Heart right ventricle (tissue), 16 donors: Measurements from ENCODE around the gene KRT83. TPM values are rescaled to one million over a fixed set of nuclear protein-coding genes. Genes with fewer than 3 reads are reported as not detected.

ENCODE experiments used
- ATAC-seq, 8 donors: fragments of 200-7000 bp; cut with Tn5 transposase; one replicate each; pipeline ENCODE4 v1.9.1; 2020; ENCODE audit warnings: mild to moderate bottlenecking in 8 of 8, moderate library complexity in 8 of 8, moderate number of reproducible peaks in 1 of 8
- DNase-seq, 2 donors: peaks; one replicate each; pipeline ENCODE4 v3.0.0-alpha.2; 2020
- H3K27ac ChIP-seq, 10 donors: fragments of 200-600 bp; sonication (generic) in 2 of 10; one replicate each; pipeline versions ENCODE4 v1.5.0 to v1.8.0; 2020 to 2022; ENCODE audit warnings: mild to moderate bottlenecking in 3 of 10
- H3K27me3 ChIP-seq, 7 donors: fragments of 200-600 bp; one replicate each; pipeline ENCODE4 v1.8.0; 2021 to 2022; ENCODE audit warnings: mild to moderate bottlenecking in 2 of 7
- H3K36me3 ChIP-seq, 9 donors: fragments of 200-600 bp; sonication (generic) in 1 of 9; one replicate each; pipeline versions ENCODE4 v1.5.0 to v1.8.0; 2020 to 2022; ENCODE audit warnings: mild to moderate bottlenecking in 2 of 9
- H3K4me1 ChIP-seq, 9 donors: fragments of 200-600 bp; sonication (generic) in 1 of 9; one replicate each; pipeline versions ENCODE4 v1.5.0 to v1.8.0; 2020 to 2022; ENCODE audit warnings: mild to moderate bottlenecking in 4 of 9
- H3K4me3 ChIP-seq, 10 donors: fragments of 200-600 bp; sonication (generic) in 2 of 10; one replicate each; pipeline versions ENCODE4 v1.5.0 to v1.8.0; 2020 to 2022; ENCODE audit warnings: mild to moderate bottlenecking in 7 of 10, moderate library complexity in 2 of 10
- H3K9me3 ChIP-seq, 11 donors: fragments of 200-600 bp in 10 of 11; sonication (generic) in 2 of 11; one replicate each; pipeline versions ENCODE4 v1.5.0 to v1.8.0; 2013 to 2022; ENCODE audit warnings: mild to moderate bottlenecking in 2 of 11, control low read depth in 1 of 11, moderate library complexity in 1 of 11
- WGBS, 2 donors: extraction: QIAGEN DNeasy Blood & Tissue Kit; methylation state at CpG; one replicate each; pipeline ENCODE4 v1.1.7; 2013; ENCODE audit warnings: inconsistent platforms in 1 of 2; 5-methylcytosine and 5-hydroxymethylcytosine counted together
- intact Hi-C, 10 donors: fragments of 100-400 bp; cut with DNase I; formaldehyde crosslinking; loops; one replicate each; pipeline versions ENCODE4 v1.11.1 to v1.14.2; 2022
- polyA plus RNA-seq, 2 donors: library from polyadenylated mRNA; stranded (reverse); fragments of 200-250 nt; gene quantifications; one replicate each; pipeline ENCODE4 v1.2.3, GENCODE V29; 2013
- total RNA-seq, 10 donors: library from RNA; stranded (reverse); fragmentation: NEBNext Ultra II Directional in 3 of 10; extraction: Animal tissue kit (Norgen Biotek cat#: 25700) in 3 of 10; gene quantifications; one replicate each; pipeline versions ENCODE4 v1.2.1 to v1.2.4, GENCODE V29; 2021 to 2023
- TF ChIP-seq, protein P1 (sequence below), 9 donors: fragments of 200-600 bp; sonication (generic) in 2 of 9; IDR thresholded peaks; one replicate each; pipeline versions ENCODE4 v1.5.0 to v1.8.0; 2021 to 2022; ENCODE audit warnings: antibody characterized with exemption in 9 of 9, mild to moderate bottlenecking in 5 of 9, moderate library complexity in 1 of 9
- donor health status: Arrhythmogenic right ventricular cardiomyopathy.
- donor health status: ischemic (EF 13 %, LVEDD 7.1; RV severe dilation, severe dysfunction).
- donor health status: healthy with polysubstance abuse.
- donor health status: DM: no; HTN: yes; CAD: no.
- donor health status: DM: no; HTN: no; CAD: no.
- donor health status: ischemic (EF 25% LVEDD 6.9; RV normal size, moderate dysfunction).
- donor health status: ischemic (EF 25% LVEDD 5.7; RV mildly dilated, moderate dysfunction).
- donor health status: healthy.
- donor health status: DM: yes; HTN: yes; CAD: no.
- donor health status: Ischemic cardiomyopathy.
- donor health status: ischemic (EF 35%, LVEDD 5.7; RV mildly dilated, moderate dysfunction).
- donor health status: nonischemic (EF 11% LVEDD 7.7; RV severe dilation, severe dysfunction).
- donor health status: DM: yes; HTN: yes; CAD: no.
- donor health status: PGD.
- donor health status: ischemic (EF 29% LVEDD 5.4; RV normal size, mild dysfunction).
- donor health status: nonischemic (EF 23%, LVEDD 6.1; RV moderate dilation, normal function).

Gene KRT83
- total and polyA plus RNA-seq, 12 donors, result not detected

GRCh38 chr12:52356031-52356761 lies 35.0 kb upstream of the KRT83 start:
- peaks cover 0 to 51% (median 34%) of the 10 kb centered on the region in 7 donors for H3K27me3 ChIP-seq
- H3K36me3 ChIP-seq, result no peaks in the 10 kb centered on the region
- peaks cover 0 to 6% (median 0%) of the 10 kb centered on the region in 9 donors for H3K4me1 ChIP-seq
- TF ChIP-seq, protein P1, sequence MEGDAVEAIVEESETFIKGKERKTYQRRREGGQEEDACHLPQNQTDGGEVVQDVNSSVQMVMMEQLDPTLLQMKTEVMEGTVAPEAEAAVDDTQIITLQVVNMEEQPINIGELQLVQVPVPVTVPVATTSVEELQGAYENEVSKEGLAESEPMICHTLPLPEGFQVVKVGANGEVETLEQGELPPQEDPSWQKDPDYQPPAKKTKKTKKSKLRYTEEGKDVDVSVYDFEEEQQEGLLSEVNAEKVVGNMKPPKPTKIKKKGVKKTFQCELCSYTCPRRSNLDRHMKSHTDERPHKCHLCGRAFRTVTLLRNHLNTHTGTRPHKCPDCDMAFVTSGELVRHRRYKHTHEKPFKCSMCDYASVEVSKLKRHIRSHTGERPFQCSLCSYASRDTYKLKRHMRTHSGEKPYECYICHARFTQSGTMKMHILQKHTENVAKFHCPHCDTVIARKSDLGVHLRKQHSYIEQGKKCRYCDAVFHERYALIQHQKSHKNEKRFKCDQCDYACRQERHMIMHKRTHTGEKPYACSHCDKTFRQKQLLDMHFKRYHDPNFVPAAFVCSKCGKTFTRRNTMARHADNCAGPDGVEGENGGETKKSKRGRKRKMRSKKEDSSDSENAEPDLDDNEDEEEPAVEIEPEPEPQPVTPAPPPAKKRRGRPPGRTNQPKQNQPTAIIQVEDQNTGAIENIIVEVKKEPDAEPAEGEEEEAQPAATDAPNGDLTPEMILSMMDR (IDR thresholded peaks at IDR 0.05), result no peak
- no peaks in the 10 kb centered on the region for H3K9me3 ChIP-seq
- DNase-seq (no peak), ATAC-seq (no peak)
- no peak overlapping the region for H3K27ac ChIP-seq
- no peak overlapping the region for H3K4me3 ChIP-seq
- intact Hi-C loops, result no loop called here
- WGBS, 2 donors, result 88 to 93% methylated on average over 55 to 56 of the region's 56 CpGs

DNA sequence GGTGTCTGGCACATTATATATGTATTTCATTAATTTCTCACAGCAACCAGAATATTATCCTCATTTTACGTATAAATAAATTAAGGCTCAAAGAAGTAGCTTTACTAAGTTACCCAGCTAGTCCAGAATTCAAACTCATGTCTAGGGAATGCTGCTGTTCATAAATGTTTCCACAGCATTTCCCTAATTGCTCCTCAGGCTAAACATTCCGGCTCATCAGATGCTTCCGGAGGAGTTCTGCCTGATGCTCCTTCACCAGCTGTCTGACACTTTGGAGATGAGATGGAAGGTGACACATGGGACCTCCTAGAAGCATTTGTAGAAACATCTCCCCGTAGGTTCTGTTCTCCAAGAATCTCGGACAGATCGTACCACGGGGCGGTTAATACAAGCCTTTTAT lies 34.0 kb upstream of the KRT83 start:
- peaks cover 0 to 6% (median 0%) of the 10 kb centered on the region in 9 donors for H3K4me1 ChIP-seq
- no peaks in the 10 kb centered on the region for H3K36me3 ChIP-seq
- TF ChIP-seq, protein P1 (IDR thresholded peaks at IDR 0.05), result no peak
- no peak overlapping the region for H3K27ac ChIP-seq
- no peaks in the 10 kb centered on the region for H3K9me3 ChIP-seq
- intact Hi-C loops, result no loop called here
- no peak for DNase-seq
- 91 to 93% methylated on average over 8 of the region's 8 CpGs for WGBS, 2 donors
- H3K4me3 ChIP-seq, result no peak overlapping the region
- ATAC-seq, result no peak
- peaks cover 0 to 51% (median 36%) of the 10 kb centered on the region in 7 donors for H3K27me3 ChIP-seq

- intact Hi-C loops, result loop anchor here in 1 of 10 donors (1.0 kb wide), 1 partner anchor 29 kb away; no protein-coding TSS in a partner anchor
- DNase-seq, result no peak
- H3K4me3 ChIP-seq, result no peak overlapping the region
- no peak for ATAC-seq
- WGBS, 2 donors, result 19 to 20% methylated on average over 5 of the region's 5 CpGs
- no peaks in the 10 kb centered on the region for H3K36me3 ChIP-seq
- no peak overlapping the region for H3K27ac ChIP-seq
- peaks cover 0 to 6% (median 0%) of the 10 kb centered on the region in 9 donors for H3K4me1 ChIP-seq
- TF ChIP-seq, protein P1 (IDR thresholded peaks at IDR 0.05), result no peak
- H3K9me3 ChIP-seq, result no peaks in the 10 kb centered on the region
- H3K27me3 ChIP-seq, result peaks cover 0 to 51% (median 35%) of the 10 kb centered on the region in 7 donors
Observed at GRCh38 chr12:52354200-52354599, 33.0 kb upstream of the KRT83 start.

DNA sequence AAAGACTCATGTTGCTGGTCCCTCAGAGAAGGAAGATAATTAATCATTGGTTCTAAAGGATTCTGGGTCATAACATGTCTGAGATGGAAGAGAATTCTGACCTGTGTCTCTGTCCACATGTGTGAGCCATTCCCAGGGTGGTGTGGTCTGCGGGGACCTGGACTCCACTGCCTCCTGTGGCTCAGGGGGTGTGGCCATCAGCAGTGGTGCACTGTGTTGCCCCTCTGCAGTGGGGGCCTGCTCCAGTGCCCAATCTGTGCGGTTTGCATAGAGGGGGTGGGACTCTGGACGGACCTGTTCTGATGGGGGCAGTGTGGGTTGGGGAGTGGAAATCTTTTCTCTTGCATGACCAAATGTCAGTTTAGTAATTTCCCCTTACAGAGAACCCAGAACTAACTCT lies 32.6 kb upstream of the KRT83 start:
- TF ChIP-seq, protein P1 (IDR thresholded peaks at IDR 0.05), result no peak
- H3K27me3 ChIP-seq, result peaks cover 0 to 48% (median 35%) of the 10 kb centered on the region in 7 donors
- 68 to 70% methylated on average over 3 of the region's 3 CpGs for WGBS, 2 donors

More for the DNA sequence above, 32.6 kb upstream of the KRT83 start:
- DNase-seq (no peak), ATAC-seq (no peak)
- intact Hi-C loops, result loop anchor here in 1 of 10 donors (1.0 kb wide), 1 partner anchor 30 kb away; no protein-coding TSS in a partner anchor
- peaks cover 0 to 6% (median 0%) of the 10 kb centered on the region in 9 donors for H3K4me1 ChIP-seq
- H3K9me3 ChIP-seq, result no peaks in the 10 kb centered on the region
- H3K4me3 ChIP-seq, result no peak overlapping the region
- H3K36me3 ChIP-seq, result no peaks in the 10 kb centered on the region
- no peak overlapping the region for H3K27ac ChIP-seq
